Neural progenitor cell (in vitro differentiated cells): Measurements from ENCODE around the gene CTDP1. TPM values are rescaled to one million over a fixed set of nuclear protein-coding genes. Genes with fewer than 3 reads are reported as not detected.

ENCODE experiments used
- DNase-seq: peaks from one replicate; pipeline ENCODE4 v3.0.0-alpha.2; 2016; ENCODE audit warnings: low spot score
- H2AFZ ChIP-seq: fragments of 200-600 bp; sonication (generic); replicated peaks from 2 replicates; pipeline ENCODE4 v1.6.1; 2016; ENCODE audit warnings: antibody characterized with exemption
- H3F3A ChIP-seq: fragments of 200-600 bp; sonication (generic); 2 replicates; pipeline ENCODE4 v1.6.1; 2016; ENCODE audit warnings: antibody characterized with exemption, low read depth
- H3K27ac ChIP-seq: fragments of 200-600 bp; sonication (generic); 2 replicates; pipeline ENCODE4 v1.5.1; 2016; ENCODE audit warnings: mild to moderate bottlenecking
- H3K27me3 ChIP-seq: fragments of 200-600 bp; sonication (generic); 2 replicates; pipeline ENCODE4 v1.6.1; 2016; ENCODE audit warnings: mild to moderate bottlenecking, moderate library complexity
- H3K36me3 ChIP-seq: fragments of 200-600 bp; sonication (generic); 2 replicates; pipeline ENCODE4 v1.5.1; 2016
- H3K4me1 ChIP-seq: fragments of 200-600 bp; sonication (generic); 2 replicates; pipeline ENCODE4 v1.6.1; 2016; ENCODE audit warnings: mixed run types
- H3K4me2 ChIP-seq: fragments of 200-600 bp; sonication (generic); 2 replicates; pipeline ENCODE4 v1.6.1; 2016
- H3K4me3 ChIP-seq: fragments of 200-600 bp; sonication (generic); 2 replicates; pipeline ENCODE4 v1.5.1; 2016
- H3K79me2 ChIP-seq: fragments of 200-600 bp; sonication (generic); 2 replicates; pipeline ENCODE4 v1.6.1; 2016; ENCODE audit warnings: low read depth
- H3K9ac ChIP-seq: fragments of 200-600 bp; sonication (generic); 2 replicates; pipeline ENCODE4 v1.6.1; 2016
- H3K9me3 ChIP-seq: fragments of 200-600 bp; sonication (generic); 2 replicates; pipeline ENCODE4 v1.5.1; 2016; ENCODE audit warnings: low read depth
- H4K20me1 ChIP-seq: fragments of 200-600 bp; sonication (generic); 2 replicates; pipeline ENCODE4 v1.6.1; 2016; ENCODE audit warnings: low read depth
- H3K27ac Mint-ChIP-seq: 3 replicates; pipeline ENCODE4 v1.8.0; 2021; ENCODE audit warnings: mixed read lengths
- H3K27me3 Mint-ChIP-seq: 2 replicates; pipeline ENCODE4 v1.8.0; 2022; ENCODE audit warnings: low read depth, mild to moderate bottlenecking, inconsistent platforms, moderate library complexity, mixed read lengths; ENCODE audit not compliant: insufficient read depth
- H3K36me3 Mint-ChIP-seq: 3 replicates; pipeline ENCODE4 v1.8.0; 2021; ENCODE audit warnings: mixed read lengths
- H3K4me1 Mint-ChIP-seq: 3 replicates; pipeline ENCODE4 v1.8.0; 2021; ENCODE audit warnings: mixed read lengths
- H3K4me3 Mint-ChIP-seq: 3 replicates; pipeline ENCODE4 v1.8.0; 2021; ENCODE audit warnings: mild to moderate bottlenecking, moderate library complexity, mixed read lengths
- H3K9me3 Mint-ChIP-seq: 3 replicates; pipeline ENCODE4 v1.8.0; 2020; ENCODE audit warnings: mixed read lengths
- EZH2 ChIP-seq: fragments of 200-600 bp; sonication (generic); IDR thresholded peaks from 2 replicates; pipeline ENCODE4 v1.6.1; 2017; ENCODE audit warnings: antibody characterized with exemption, mild to moderate bottlenecking, moderate library complexity
- EZH2phosphoT487 ChIP-seq: fragments of 200-600 bp; sonication (generic); IDR thresholded peaks from 2 replicates; pipeline ENCODE4 v1.6.1; 2017; ENCODE audit warnings: antibody characterized with exemption
- total RNA-seq: library from RNA; depleted of rRNA; stranded (reverse); fragments of >200 nt; gene quantifications from 2 replicates; pipeline ENCODE4 v1.2.3, GENCODE V29; 2015; ENCODE audit warnings: low replicate concordance
- TF ChIP-seq, protein P1 (sequence below): fragments of 200-600 bp; sonication (generic); IDR thresholded peaks from 2 replicates; pipeline ENCODE4 v1.5.1; 2017; ENCODE audit warnings: antibody characterized with exemption, mild to moderate bottlenecking

The CTDP1 gene
- total RNA-seq, 1 donor from 2014 or later: 11.8 TPM

DNA sequence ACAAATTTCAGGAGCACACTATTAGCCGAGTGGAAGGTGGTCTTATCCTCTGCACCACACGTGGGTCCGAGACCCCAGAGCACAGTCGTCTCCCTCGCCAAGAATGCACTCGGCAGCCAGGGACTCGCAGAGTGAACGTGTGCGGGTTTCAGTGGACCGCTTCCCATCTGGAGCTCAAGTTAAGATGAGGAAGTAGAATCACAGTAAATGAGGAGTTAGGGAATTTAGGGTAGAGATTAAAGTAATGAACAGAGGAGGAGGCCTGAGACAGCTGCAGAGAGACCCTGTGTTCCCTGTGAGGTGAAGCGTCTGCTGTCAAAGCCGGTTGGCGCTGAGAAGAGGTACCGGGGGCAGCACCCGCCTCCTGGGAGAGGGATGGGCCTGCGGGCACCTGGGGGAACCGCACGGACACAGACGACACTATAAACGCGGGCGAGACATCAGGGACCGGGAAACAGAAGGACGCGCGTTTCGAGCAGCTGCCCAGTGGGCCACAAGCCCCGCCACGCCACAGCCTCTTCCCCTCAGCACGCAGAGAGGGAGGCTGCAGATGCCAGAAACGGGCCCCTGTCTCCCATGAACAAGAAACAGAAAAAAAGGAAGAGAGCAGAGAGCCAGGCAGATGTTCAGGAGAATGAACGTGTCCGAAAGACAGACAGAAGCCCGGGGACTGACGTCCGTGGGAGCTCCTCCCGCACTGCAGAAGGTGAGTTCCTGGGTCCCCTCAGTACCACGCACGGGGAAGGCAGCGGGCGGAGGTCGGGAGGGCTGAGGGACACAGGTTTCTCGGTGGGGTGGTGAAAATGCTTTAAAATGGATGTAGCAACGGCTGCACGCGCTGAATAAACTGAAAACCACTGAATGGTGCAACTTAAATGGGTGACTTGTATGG, 112.7 kb downstream of the CTDP1 start:
- peaks cover 12% of the 10 kb centered on the region for H3F3A ChIP-seq
- TF ChIP-seq, protein P1, sequence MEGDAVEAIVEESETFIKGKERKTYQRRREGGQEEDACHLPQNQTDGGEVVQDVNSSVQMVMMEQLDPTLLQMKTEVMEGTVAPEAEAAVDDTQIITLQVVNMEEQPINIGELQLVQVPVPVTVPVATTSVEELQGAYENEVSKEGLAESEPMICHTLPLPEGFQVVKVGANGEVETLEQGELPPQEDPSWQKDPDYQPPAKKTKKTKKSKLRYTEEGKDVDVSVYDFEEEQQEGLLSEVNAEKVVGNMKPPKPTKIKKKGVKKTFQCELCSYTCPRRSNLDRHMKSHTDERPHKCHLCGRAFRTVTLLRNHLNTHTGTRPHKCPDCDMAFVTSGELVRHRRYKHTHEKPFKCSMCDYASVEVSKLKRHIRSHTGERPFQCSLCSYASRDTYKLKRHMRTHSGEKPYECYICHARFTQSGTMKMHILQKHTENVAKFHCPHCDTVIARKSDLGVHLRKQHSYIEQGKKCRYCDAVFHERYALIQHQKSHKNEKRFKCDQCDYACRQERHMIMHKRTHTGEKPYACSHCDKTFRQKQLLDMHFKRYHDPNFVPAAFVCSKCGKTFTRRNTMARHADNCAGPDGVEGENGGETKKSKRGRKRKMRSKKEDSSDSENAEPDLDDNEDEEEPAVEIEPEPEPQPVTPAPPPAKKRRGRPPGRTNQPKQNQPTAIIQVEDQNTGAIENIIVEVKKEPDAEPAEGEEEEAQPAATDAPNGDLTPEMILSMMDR: no peak
- TF ChIP-seq EZH2phosphoT487 (no peak), EZH2 (no peak)
- no peak overlapping the region for H3K4me2 ChIP-seq
- no peak overlapping the region for H3K27ac ChIP-seq
- H3K36me3 Mint-ChIP-seq: peaks cover 3% of the 10 kb centered on the region
- no peak overlapping the region for H2AFZ ChIP-seq
- H3K9ac ChIP-seq: no peak overlapping the region
- H3K27me3 ChIP-seq: peaks cover 86% of the 10 kb centered on the region
- H3K4me3 Mint-ChIP-seq: no peak overlapping the region
- H3K79me2 ChIP-seq: no peaks in the 10 kb centered on the region
- no peak overlapping the region for H3K4me3 ChIP-seq
- H3K4me1 Mint-ChIP-seq: peaks cover 11% of the 10 kb centered on the region
- H3K27me3 Mint-ChIP-seq: peaks cover 35% of the 10 kb centered on the region
- no peak overlapping the region for H3K27ac Mint-ChIP-seq
- H3K9me3 Mint-ChIP-seq: peaks cover 4% of the 10 kb centered on the region
- no peak for DNase-seq
- H4K20me1 ChIP-seq: peaks cover 6% of the 10 kb centered on the region
- peaks cover 4% of the 10 kb centered on the region for H3K4me1 ChIP-seq
- no peaks in the 10 kb centered on the region for H3K9me3 ChIP-seq
- H3K36me3 ChIP-seq: no peaks in the 10 kb centered on the region

DNA sequence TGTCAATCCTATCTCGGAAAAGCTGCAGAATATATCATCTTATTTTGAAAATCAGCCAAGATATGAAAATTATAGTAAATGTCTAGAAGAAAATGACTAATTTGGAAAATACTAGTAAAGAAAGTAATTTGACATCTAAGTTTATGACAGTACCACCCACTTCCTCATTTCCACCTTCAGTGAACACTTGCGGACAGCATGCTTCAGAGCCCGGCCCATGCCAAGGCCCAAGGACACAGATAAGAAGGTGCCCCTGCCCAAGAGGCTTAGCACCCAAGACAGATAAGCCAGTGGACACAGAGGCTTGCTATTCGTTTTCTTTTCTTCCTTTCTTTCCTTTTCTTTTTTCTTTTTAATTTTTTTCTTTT, 113.4 kb downstream of the CTDP1 start:
- H3K4me1 Mint-ChIP-seq: peaks cover 10% of the 10 kb centered on the region
- H3K9ac ChIP-seq: no peak overlapping the region
- peaks cover 3% of the 10 kb centered on the region for H3K36me3 Mint-ChIP-seq
- H3K27me3 Mint-ChIP-seq: peaks cover 34% of the 10 kb centered on the region
- TF ChIP-seq, protein P1: no peak
- TF ChIP-seq EZH2phosphoT487: no peak
- TF ChIP-seq EZH2: no peak
- H3K9me3 Mint-ChIP-seq: peaks cover 4% of the 10 kb centered on the region
- H3K4me3 ChIP-seq: no peak overlapping the region
- H2AFZ ChIP-seq: no peak overlapping the region
- H3K27me3 ChIP-seq: peaks cover 86% of the 10 kb centered on the region
- no peaks in the 10 kb centered on the region for H3K79me2 ChIP-seq
- H3F3A ChIP-seq: peaks cover 12% of the 10 kb centered on the region
- H3K27ac ChIP-seq: no peak overlapping the region
- no peak overlapping the region for H3K27ac Mint-ChIP-seq
- no peaks in the 10 kb centered on the region for H3K9me3 ChIP-seq
- DNase-seq: no peak
- no peaks in the 10 kb centered on the region for H3K36me3 ChIP-seq
- H4K20me1 ChIP-seq: peaks cover 6% of the 10 kb centered on the region
- H3K4me3 Mint-ChIP-seq: no peak overlapping the region
- H3K4me1 ChIP-seq: peaks cover 4% of the 10 kb centered on the region
- no peak overlapping the region for H3K4me2 ChIP-seq

DNA sequence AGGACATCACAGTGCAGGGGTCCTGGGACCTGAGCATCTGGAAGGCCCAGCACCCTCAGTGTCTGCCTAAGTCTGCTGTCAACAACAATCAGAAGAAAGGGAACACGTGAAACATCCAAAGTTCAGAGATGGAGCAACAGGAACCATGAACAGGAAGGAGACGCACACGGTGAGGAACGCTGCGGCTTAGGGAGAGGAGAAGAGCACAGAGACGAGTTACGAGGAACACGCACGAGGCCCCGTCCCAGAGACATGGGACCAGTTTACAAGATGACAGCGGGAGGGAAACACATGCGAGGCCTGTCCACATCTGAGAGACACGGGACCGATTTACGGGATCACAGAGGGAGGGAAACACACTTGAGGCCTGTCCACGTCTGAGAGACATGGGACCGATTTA, 115.2 kb downstream of the CTDP1 start:
- Histone ChIP-seq H3K4me1 (peaks cover 9% of the 10 kb centered on the region), H3K27me3 (peaks cover 86% of the 10 kb centered on the region), H3K9me3 (no peaks in the 10 kb centered on the region), H3K9ac (no peak overlapping the region), H3F3A (peaks cover 6% of the 10 kb centered on the region), H3K4me3 (no peak overlapping the region), H3K27ac (no peak overlapping the region), H4K20me1 (peaks cover 22% of the 10 kb centered on the region), H3K36me3 (no peaks in the 10 kb centered on the region), H3K79me2 (no peaks in the 10 kb centered on the region), H2AFZ (no peak overlapping the region), H3K4me2 (no peak overlapping the region)
- Mint-ChIP-seq H3K4me1 (peaks cover 13% of the 10 kb centered on the region), H3K4me3 (no peak overlapping the region), H3K27ac (no peak overlapping the region), H3K9me3 (no peaks in the 10 kb centered on the region), H3K36me3 (no peaks in the 10 kb centered on the region), H3K27me3 (peaks cover 38% of the 10 kb centered on the region)
- DNase-seq: no peak
- TF ChIP-seq, protein P1: no peak
- no peak for TF ChIP-seq EZH2
- no peak for TF ChIP-seq EZH2phosphoT487
